Common myeloid progenitor, CD34-positive (primary cell): ENCODE measurements around the gene ZNF668.

ENCODE experiments used
- CTCF ChIA-PET: fragments of 350-600 bp; sonication (Branson Sonifier 250); formaldehyde crosslinking; loops from one replicate; lab custom pipeline; 2021; ENCODE audit warnings: antibody characterized with exemption; lab: Charles Lee
- POLR2A ChIA-PET: fragments of 350-600 bp; sonication (Branson Sonifier 250); formaldehyde crosslinking; loops from one replicate; lab custom pipeline; 2021; ENCODE audit warnings: antibody characterized with exemption; lab: Charles Lee
- DNase-seq, 3 donors: peaks; one replicate each; pipeline versions ENCODE4 v3.0.0 to v3.0.0-alpha.2; 2013
- H3K27ac ChIP-seq, 2 experiments: 1 replicate in 1 of 2; 2 replicates in 1 of 2; pipeline ENCODE4 v1.7.0; 2013; ENCODE audit warnings: inconsistent platforms in 2 of 2, low read length in 2 of 2, mild to moderate bottlenecking in 2 of 2, low read depth in 1 of 2, moderate library complexity in 1 of 2; ENCODE audit not compliant: severe bottlenecking in 2 of 2, insufficient read depth in 1 of 2, poor library complexity in 1 of 2
- H3K27me3 ChIP-seq, 5 experiments: replicated peaks in 2 of 5; 1 replicate in 3 of 5; 2 replicates in 2 of 5; pipeline versions ENCODE4 v1.6.1 to v1.7.0; 2013; ENCODE audit warnings: low read length in 4 of 5, mild to moderate bottlenecking in 2 of 5, moderate library complexity in 2 of 5, inconsistent platforms in 1 of 5; ENCODE audit not compliant: insufficient read depth in 5 of 5, control insufficient read depth in 4 of 5
- H3K36me3 ChIP-seq, 4 experiments: 1 replicate in 2 of 4; 2 replicates in 2 of 4; pipeline versions ENCODE4 v1.6.1 to v1.7.0; 2013; ENCODE audit warnings: low read length in 3 of 4, control low read depth in 1 of 4, mild to moderate bottlenecking in 1 of 4; ENCODE audit not compliant: control insufficient read depth in 4 of 4, insufficient read depth in 4 of 4
- H3K4me1 ChIP-seq, 4 experiments: 1 replicate in 3 of 4; 2 replicates in 1 of 4; pipeline versions ENCODE4 v1.6.1 to v1.7.1; 2013; ENCODE audit warnings: low read length in 3 of 4, mild to moderate bottlenecking in 3 of 4, control low read depth in 1 of 4, inconsistent platforms in 1 of 4, moderate library complexity in 1 of 4; ENCODE audit not compliant: control insufficient read depth in 4 of 4, insufficient read depth in 4 of 4; ENCODE audit errors: control extremely low read depth in 1 of 4
- H3K4me3 ChIP-seq, 7 experiments: 1 replicate in 4 of 7; 2 replicates in 3 of 7; pipeline versions ENCODE4 v1.5.1 to v1.7.0; 2013; ENCODE audit warnings: mild to moderate bottlenecking in 7 of 7, low read length in 6 of 7, moderate library complexity in 6 of 7, inconsistent platforms in 2 of 7, low read depth in 2 of 7, control low read depth in 1 of 7; ENCODE audit not compliant: insufficient read depth in 4 of 7, control insufficient read depth in 1 of 7; ENCODE audit errors: extremely low read depth in 1 of 7
- H3K9me3 ChIP-seq, 5 experiments: 1 replicate in 4 of 5; 2 replicates in 1 of 5; pipeline versions ENCODE4 v1.6.1 to v1.7.1; 2013; ENCODE audit warnings: low read length in 4 of 5, mild to moderate bottlenecking in 2 of 5, inconsistent platforms in 1 of 5, low read depth in 1 of 5, moderate library complexity in 1 of 5; ENCODE audit not compliant: control insufficient read depth in 4 of 5, insufficient read depth in 2 of 5; ENCODE audit errors: control extremely low read depth in 1 of 5
- WGBS: methylation state at CpG from one replicate; pipeline ENCODE4 v1.1.5; 2013; ENCODE audit not compliant: insufficient coverage; 5-methylcytosine and 5-hydroxymethylcytosine counted together

Gene ZNF668

GRCh38 chr16:31085873-31086628 lies 12.0 kb upstream of the ZNF668 start:
- no peak overlapping the region for H3K27ac ChIP-seq
- whole genome bisulfite sequencing = 97% methylated on average over 12 of the region's 18 CpGs
- no peak for DNase-seq
- H3K36me3 ChIP-seq = peaks cover 5 to 79% (median 54%) of the 10 kb centered on the region in 4 experiments
- H3K4me3 ChIP-seq = no peak overlapping the region
- POLR2A ChIA-PET = interaction anchor here (0.6 kb wide), 2 partner anchors 28 to 240 kb away, joined by 4 read pairs; no protein-coding TSS in a partner anchor
- CTCF ChIA-PET = interaction anchor here (1.2 to 2.2 kb wide), 3 partner anchors 10 to 56 kb away, joined by 3 to 6 read pairs (median 5); no protein-coding TSS in a partner anchor
- H3K9me3 ChIP-seq = no peaks in the 10 kb centered on the region
- no peaks in the 10 kb centered on the region for H3K27me3 ChIP-seq
- peaks cover 0 to 2% (median under 1%) of the 10 kb centered on the region in 4 experiments for H3K4me1 ChIP-seq

GRCh38 chr16:31085411-31085810 lies 11.4 kb upstream of the ZNF668 start:
- ChIA-PET POLR2A (interaction anchor here (0.6 kb wide), 1 partner anchor 240 kb away, joined by 4 read pairs; no protein-coding TSS in a partner anchor), CTCF (interaction anchor here (1.2 to 2.2 kb wide), 3 partner anchors 10 to 57 kb away, joined by 3 to 6 read pairs (median 5); no protein-coding TSS in a partner anchor)
- Histone ChIP-seq H3K36me3 (peaks cover 8 to 79% (median 54%) of the 10 kb centered on the region in 4 experiments), H3K27ac (no peak overlapping the region), H3K27me3 (no peaks in the 10 kb centered on the region), H3K9me3 (no peaks in the 10 kb centered on the region), H3K4me1 (peaks cover 0 to 2% (median under 1%) of the 10 kb centered on the region in 4 experiments), H3K4me3 (no peak overlapping the region)
- no peak for DNase-seq
- 93% methylated on average over 8 of the region's 8 CpGs for WGBS

GRCh38 chr16:31084584-31085302 lies 10.7 kb upstream of the ZNF668 start:
- H3K4me3 ChIP-seq = no peak overlapping the region
- no peaks in the 10 kb centered on the region for H3K9me3 ChIP-seq
- peaks cover 0 to 2% (median 2%) of the 10 kb centered on the region in 4 experiments for H3K4me1 ChIP-seq
- peaks cover 8 to 81% (median 57%) of the 10 kb centered on the region in 4 experiments for H3K36me3 ChIP-seq
- POLR2A ChIA-PET = interaction anchor here (1.2 kb wide), 1 partner anchor 69 kb away, joined by 4 read pairs; no protein-coding TSS in a partner anchor
- DNase-seq = no peak
- CTCF ChIA-PET = interaction anchor here (1.2 to 2.2 kb wide), 2 partner anchors 9 to 16 kb away, joined by 3 to 6 read pairs; no protein-coding TSS in a partner anchor
- WGBS = 97% methylated on average over 16 of the region's 16 CpGs
- H3K27me3 ChIP-seq = no peaks in the 10 kb centered on the region
- no peak overlapping the region for H3K27ac ChIP-seq

GRCh38 chr16:31083981-31084380 lies 9.9 kb upstream of the ZNF668 start:
- POLR2A ChIA-PET = interaction anchor here (1.2 kb wide), 1 partner anchor 68 kb away, joined by 4 read pairs; no protein-coding TSS in a partner anchor
- H3K4me1 ChIP-seq = peaks cover 0 to 9% (median 3%) of the 10 kb centered on the region in 4 experiments
- 96% methylated on average over 13 of the region's 13 CpGs for WGBS
- no peaks in the 10 kb centered on the region for H3K9me3 ChIP-seq
- no peak for DNase-seq
- no peak overlapping the region for H3K27ac ChIP-seq
- no peak overlapping the region for H3K4me3 ChIP-seq
- H3K27me3 ChIP-seq = no peaks in the 10 kb centered on the region
- CTCF ChIA-PET = interaction anchor here (0.9 kb wide), 1 partner anchor 9 kb away, joined by 3 read pairs; no protein-coding TSS in a partner anchor
- peaks cover 8 to 83% (median 61%) of the 10 kb centered on the region in 4 experiments for H3K36me3 ChIP-seq

GRCh38 chr16:31083556-31083955 lies 9.5 kb upstream of the ZNF668 start:
- Histone ChIP-seq H3K9me3 (no peaks in the 10 kb centered on the region), H3K36me3 (peaks cover 6 to 83% (median 60%) of the 10 kb centered on the region in 4 experiments), H3K4me1 (peaks cover 0 to 13% (median 3%) of the 10 kb centered on the region in 4 experiments), H3K27ac (peak overlapping the region in 1 of 2 experiments; percentile 25), H3K27me3 (no peaks in the 10 kb centered on the region), H3K4me3 (no peak overlapping the region)
- DNase-seq = no peak
- CTCF ChIA-PET = interaction anchor here (0.9 kb wide), 1 partner anchor 10 kb away, joined by 3 read pairs; no protein-coding TSS in a partner anchor
- WGBS = 96% methylated on average over 4 of the region's 5 CpGs
- POLR2A ChIA-PET = interaction anchor here (1.2 kb wide), 1 partner anchor 67 kb away, joined by 4 read pairs; no protein-coding TSS in a partner anchor

GRCh38 chr16:31083081-31083480 lies 9.0 kb upstream of the ZNF668 start:
- Histone ChIP-seq H3K36me3 (peaks cover 6 to 85% (median 59%) of the 10 kb centered on the region in 4 experiments), H3K4me3 (no peak overlapping the region), H3K9me3 (no peaks in the 10 kb centered on the region), H3K4me1 (peaks cover 0 to 15% (median 3%) of the 10 kb centered on the region in 4 experiments), H3K27ac (no peak overlapping the region), H3K27me3 (no peaks in the 10 kb centered on the region)
- no peak for DNase-seq
- POLR2A ChIA-PET = no interaction called here
- CTCF ChIA-PET = no interaction called here
- no CpG with 5 or more reads among the region's 9 CpGs for WGBS
